Activated T-helper 1 cell treated with anti-CD3 and anti-CD28 coated beads, Interleukin-2, amount 50 U/mL, for 16 hours (primary cell): ENCODE results near the gene SMKR1.
A peak's percentile ranks its signal among the peaks of the same experiment; 100 is the strongest.
"Not testable (repeated sequence)": the region's sequence is repeated elsewhere in the genome, so short reads cannot be mapped to it uniquely, and the experiment has no call there.

Source experiments
- DNase-seq, 2 donors: peaks; one replicate each; pipeline ENCODE4 v3.0.0-alpha.2; 2020; ENCODE audit warnings: low read depth in 1 of 2, low spot score in 1 of 2

SMKR1 gene

DNA sequence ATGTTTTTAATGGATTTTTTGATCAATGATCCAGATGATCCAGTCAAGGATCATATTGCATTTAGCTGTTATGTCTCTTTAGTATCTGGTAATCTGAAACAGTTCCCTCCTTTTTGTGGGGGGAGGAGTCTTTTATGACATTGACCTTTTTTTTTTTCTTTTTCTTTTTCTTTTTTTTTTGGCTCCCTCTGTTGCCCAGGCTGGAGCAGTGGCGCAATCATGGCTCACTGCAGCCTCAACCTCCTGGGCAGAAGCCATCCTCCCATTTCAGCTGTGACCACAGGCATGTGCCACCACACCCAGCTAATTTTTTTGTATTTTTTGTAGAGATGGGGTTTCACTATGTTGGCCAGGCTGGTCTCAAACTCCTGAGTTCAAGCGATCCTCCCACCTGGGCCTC, 22.1 kb downstream of the SMKR1 start:
- not testable (repeated sequence) for DNase-seq

DNA sequence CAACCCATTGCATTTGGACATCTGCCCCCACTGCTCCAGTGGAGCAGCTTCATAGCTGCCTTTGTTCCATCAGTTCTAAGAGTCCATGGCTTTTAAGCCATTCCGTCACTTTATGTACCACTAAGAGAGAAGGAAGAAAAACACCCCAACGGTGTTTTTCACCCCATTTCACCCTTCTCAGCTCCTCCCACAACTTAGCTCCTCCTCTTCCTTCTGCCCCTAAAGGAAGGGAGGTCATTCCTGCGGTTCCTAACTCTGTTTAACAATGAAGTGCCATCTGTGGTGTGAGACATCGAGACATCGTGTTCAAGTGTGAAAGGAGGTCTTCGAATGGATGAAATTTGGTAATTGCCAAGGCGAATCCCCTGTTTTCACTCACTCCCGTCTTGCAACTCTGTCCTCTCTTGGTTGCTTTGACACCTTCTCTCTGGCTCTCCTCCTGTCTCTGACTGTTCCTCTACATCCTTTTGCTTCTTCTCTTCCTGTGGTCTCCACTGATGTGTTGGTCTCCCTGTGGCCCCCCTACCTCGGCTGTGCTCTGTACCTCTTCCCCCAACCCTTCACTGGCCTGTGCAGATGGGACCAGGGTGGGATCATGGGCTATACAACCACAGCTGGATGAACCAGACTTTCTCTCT, 23.0 kb downstream of the SMKR1 start:
- DNase-seq = no peak

DNA sequence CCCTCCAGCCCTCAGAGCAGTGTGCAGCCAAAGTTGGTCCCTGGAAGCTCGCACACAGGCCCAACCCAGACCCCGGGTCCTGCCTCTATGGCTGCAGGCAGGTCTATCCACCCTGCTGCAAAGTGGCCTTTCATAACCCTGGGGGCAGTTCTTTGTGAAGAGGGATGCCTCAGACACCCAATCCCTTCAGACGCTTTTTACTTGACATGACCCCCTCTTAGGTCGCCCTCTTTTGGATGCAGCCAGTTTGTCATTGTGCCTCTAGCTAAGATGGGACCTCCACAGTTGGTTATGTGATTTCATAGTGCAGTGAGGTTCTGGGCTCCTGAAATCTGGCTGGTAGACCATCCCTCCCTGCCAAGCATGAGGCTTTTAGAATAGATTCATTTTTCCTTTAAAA, 27.3 kb downstream of the SMKR1 start:
- DNase-seq = no peak

DNA sequence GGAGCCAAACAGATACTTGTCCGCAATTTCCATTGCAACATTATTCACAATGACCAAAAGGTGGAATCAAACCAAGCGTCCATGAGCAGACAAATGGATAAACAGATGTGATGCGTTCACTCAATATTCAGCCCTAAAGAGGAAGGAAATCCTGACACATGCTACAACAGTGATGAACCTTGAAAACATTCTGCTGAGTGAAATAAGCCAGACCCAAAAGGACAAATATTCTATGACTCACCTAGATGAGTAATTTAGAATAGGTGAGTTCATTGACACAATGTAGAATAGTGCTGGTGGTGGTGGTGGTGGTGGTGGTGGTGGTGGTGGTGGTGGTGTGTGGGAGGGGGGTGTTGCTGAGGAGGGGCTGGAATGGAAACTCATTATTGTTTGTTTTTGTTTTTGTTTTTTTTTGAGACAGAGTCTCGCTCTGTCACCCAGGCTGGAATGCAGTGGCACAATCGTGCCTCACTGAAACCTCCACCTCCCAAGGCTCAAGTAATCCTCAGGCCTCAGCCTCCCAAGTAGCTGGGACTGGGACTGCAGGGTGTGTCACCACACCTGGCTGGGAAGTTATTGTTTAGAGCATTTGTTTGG, 28.6 kb downstream of the SMKR1 start:
- DNase-seq = peak in 1 of 2 donors; percentile 25

DNA sequence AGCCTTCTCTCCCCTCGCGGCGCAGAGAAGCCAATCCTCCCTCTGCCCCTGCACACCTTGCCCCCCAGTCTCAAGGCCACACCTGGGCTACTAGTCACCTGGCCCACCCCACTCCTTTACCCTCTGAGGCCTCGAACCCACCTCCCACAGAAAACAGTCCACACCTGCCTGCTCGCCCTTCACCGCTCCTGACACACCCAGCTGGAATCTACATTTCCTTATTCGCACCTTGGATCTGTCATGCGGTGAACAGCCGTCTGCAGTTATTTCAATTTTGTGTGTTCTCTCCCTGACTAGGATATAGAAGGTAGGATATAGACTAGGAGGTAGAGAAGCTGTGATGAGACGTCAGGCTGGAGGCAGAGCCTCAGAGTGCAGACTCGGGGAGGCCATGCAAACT, 29.4 kb downstream of the SMKR1 start:
- DNase-seq = no peak

DNA sequence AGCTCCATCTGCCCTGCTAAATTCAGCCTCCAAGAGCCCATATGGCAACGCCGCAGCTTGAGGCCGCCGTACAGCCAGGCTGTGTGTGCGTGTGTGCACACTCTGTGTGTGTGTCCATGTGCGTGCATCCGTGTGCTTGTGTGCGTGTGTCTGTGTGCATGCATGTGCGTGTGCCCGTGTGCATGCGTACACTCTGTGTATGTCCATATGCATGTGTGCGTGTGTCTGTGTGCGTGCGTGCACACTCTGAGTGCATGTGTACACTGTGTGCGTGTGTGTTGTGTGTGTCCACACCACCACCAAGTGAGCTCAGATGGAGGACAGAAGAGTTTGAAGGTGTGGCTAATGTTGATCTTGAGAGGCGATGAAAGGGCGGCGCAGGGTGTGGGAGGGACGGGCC, 30.0 kb downstream of the SMKR1 start:
- no peak for DNase-seq

DNA sequence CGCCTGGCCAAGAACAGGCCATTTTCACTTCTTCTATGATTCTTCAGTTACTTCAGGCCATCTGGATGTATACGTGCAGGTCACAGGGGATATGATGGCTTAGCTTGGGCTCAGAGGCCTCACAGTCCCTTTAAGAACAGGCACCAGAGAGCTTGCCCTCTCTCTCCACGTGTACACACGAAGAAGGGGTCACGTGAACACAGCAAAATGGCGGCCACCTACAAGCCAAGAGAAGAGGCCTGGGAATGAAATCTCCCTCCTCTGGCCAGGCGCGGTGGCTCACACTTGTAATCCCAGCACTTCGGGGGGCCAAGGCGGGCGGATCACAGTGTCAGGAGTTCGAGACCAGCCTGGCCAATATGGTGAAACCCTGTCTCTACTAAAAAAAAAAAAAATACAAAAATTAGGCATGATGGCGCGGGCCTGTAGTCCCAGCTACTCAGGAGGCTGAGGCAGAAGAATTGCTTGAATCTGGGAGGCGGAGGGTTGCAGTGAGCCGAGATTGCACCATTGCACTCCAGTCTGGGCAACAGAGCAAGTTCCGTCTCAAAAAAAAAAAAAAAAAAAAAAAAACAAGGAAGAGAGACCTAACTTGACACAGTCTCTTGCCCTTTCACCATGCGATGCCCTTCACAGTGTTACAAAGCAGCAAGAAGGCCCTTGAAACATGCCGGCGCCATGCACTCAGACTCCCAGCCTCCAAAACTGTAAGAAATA, 32.4 kb downstream of the SMKR1 start:
- not testable (repeated sequence) for DNase-seq

DNA sequence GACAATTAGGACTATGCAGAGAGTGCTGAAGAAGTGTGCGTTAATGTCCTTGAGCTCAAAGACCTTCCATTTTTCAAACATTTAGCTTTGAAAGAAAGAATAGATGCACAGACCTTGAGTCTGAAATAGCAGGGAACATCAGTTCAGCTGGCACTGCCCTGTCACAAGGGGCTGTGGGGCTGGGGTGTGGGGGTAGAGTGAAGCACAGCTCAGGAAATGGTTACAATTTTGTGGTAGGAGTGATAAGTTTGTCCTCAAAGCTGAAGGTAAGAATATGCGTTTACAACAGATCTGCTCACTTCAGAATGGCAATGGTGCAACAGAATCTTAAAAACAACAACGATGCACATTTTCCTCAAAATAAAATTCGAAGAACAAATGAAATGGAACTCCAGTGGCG, 33.6 kb downstream of the SMKR1 start:
- DNase-seq = no peak

DNA sequence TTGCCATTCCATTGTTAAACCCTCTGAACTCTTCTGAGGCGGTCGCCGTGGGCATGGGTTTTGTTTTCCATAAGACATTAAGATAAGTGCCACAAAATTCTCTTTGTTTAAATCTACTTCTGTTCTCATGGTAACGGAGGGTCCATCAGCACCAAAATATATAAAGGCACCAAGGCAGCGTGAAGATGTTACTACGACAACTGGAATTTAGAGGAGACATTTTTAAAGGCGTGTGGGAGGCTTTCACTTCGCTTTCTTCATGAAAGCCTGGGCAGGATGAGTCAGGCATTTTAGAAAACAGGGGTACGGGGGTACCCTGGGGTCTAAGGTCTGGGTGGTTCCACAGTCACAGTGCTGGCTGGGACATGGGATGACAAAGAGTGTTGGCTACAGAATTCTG, 34.0 kb downstream of the SMKR1 start:
- DNase-seq = no peak

DNA sequence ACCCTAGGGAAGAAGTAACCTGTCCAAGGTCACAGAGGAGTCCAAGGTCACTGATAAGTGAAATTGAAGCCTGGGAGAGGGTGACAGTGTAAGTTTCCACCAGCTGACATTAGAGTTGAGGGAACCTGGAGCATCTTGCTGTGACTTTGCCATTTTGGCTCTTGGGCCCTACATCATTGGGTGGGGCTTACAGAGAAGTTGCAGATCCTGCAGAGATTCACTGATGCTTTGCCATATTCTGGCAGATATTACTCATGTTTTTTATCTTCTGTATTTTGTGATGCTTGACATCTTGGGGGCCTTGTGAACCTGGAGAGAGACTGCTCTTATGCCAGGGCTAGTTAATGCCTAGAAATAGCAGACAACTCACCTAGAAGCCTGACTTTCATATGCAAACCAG, 36.5 kb downstream of the SMKR1 start:
- DNase-seq = no peak

DNA sequence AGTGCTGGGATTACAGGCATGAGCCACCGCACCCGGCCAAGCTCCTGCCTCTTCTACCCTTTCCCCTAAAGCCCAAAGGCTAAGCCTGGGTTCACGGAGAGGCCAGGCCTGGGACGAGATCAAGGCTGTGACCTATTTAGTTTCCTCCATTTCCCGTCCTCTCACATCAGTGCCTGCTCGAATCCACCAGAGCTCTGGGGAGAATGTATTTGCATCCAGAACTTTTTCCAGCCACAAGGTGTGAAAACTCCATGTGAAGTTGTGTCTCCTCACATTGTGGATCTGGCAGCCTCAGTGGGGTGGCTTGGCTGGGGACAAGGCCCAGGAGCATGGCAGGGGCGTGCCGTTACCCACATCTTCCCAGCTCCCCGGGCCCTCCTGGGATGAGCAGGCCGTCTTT, 38.0 kb downstream of the SMKR1 start:
- DNase-seq = no peak

DNA sequence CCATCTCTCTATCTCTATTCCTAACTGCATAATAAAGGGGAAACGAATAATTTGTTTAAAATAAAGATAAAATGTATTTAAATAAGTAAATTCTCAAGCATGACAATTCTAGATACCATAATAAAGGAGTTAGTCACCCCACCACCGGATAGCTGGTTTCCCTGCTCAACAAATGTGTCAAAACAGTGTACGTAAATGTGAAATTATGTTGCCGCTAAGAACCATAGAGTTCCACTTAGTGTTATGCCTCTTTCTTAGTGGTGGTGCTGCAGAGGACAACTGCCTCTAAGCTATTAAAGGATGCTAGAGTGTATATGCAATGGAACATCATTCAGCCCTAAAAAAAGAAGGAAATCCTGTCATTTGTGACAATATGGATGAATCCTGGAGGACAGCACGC, 42.4 kb downstream of the SMKR1 start:
- no peak for DNase-seq

DNA sequence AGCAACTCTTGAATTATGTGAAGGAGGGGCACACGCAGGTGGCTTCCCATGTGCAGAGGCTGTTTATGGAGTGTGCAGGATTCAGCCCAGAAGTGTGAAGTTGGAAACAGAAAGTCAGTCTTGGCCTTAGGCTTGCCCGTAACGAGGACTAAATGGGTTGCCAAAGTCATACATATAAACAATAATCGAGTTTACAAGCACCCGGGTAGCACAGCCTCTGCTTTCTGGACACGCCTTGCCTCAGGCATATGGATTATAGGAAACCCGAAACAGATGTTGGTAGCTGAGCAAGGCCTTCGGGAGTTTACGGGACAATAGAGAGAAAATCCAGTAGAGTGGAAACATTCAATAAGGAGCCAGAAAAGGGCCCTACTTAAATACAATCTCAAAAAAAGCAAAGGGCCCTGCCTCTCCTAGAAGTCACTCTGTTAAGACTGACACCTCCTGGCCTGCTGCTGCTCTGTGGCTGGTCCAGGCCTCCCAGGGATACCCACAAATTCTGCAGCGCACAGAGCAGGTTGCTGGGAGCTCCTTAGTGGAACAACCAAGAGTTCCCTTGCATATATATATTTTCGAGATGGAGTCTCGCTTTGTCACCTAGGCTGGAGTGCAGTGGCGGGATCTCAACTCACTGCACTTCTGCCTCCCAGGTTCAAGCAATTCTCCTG, 48.5 kb downstream of the SMKR1 start:
- no peak for DNase-seq

DNA sequence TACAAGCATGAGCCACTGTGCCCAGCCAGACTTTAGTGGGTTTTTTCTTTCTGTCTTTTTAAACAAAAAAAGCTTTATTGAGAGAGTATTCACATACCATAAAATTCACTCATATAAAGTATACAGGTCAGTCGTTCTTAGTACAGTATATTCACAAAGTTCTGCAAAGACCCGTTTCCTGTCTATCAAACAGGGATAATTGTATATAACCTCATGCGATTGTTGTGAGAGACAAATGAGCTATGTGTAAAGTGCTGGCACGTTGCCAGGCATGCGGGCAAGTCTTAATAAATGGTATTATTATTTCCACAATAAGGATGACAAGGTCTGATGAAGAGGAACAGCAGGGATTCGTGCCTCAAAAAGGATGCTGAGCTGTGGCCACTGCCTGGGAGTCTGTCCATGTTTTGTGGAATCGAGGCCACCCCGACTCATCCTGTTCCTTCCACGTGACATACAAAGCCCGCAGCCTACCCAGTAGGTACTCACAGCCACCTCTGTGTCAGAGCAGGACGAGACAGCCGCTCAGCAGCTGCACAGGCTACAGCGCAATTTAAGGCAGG, 51.6 kb downstream of the SMKR1 start:
- DNase-seq = no peak

DNA sequence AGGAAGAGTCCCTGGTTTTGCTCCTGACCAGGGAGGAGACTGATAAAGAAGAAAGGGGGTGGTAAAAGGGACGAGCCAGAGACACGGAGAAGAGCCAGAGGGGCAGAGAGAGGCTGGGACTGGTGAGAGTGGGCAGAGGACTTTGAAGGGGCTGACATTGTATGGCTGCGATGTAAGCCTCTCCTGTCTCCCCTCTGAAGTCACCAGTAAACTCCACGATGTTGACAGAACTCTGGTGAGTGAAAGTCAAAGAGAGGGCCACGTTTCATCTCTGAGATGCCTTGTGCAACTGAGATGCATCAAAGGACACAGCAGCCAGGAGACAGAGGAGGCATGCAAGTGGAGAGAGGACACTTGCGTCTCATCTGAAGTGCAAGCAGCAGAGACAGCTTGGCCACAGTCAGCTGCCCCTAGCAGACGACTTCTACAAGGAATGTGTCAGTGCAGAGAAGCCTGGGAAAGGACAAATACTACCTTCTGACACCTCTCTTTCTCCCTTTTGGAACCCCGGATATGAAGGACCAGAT, 54.3 kb downstream of the SMKR1 start:
- no peak for DNase-seq

DNA sequence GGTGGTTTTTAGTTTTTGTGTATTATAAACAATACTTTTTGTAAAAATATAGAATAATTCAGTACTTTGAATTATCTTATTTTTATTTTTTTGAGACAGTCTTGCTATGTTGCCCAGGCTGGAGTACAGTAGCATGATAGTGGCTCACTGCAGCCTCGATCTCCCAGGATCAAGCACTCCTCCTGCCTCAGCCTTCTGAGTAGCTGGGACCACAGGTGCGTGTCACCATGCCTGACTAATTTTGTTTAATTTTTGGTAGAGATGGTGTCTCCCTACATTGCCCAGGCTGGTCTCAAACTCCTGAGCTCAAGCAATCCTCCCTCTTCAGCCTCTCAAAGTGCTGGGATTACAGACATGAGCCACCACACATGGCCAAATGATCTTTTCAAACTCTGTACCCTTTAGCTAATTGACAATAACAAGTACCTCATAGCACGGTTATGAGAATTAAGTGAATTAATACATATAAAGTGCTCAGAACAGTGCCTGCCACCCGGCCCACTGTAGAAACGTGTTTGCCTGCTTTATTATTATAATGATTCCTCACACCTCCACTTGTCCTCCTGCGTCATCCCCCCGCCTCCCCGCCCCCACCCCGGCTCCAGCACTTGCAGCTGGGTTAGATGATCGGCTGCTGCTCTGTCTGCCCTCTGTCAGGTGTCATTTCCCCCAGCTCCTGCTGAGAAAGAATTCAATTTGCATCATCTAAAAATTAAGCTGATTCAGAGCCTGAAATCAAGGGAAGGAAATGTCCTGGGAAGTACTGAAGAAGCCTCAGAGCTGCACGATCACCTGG, 55.6 kb downstream of the SMKR1 start:
- no peak for DNase-seq

DNA sequence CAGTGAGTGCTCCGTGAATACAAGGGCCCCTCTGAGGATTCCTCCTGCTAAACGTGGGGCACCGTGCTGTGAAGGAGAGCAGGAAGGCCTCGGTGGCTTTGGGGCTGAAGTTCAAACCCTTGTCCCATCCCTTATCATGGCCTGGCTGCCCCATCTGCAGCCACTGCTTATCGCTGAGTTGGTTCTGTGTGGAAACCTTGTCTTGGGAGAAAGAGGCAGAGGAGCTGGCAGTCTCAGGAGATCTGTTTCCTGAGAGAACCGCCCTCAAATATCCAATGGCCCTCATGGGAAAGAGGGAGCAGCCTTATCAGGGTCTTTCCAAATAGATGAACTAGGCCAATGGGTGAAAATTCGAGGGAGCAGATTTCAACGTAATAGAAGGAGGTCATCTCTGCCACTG, 57.2 kb downstream of the SMKR1 start:
- no peak for DNase-seq

DNA sequence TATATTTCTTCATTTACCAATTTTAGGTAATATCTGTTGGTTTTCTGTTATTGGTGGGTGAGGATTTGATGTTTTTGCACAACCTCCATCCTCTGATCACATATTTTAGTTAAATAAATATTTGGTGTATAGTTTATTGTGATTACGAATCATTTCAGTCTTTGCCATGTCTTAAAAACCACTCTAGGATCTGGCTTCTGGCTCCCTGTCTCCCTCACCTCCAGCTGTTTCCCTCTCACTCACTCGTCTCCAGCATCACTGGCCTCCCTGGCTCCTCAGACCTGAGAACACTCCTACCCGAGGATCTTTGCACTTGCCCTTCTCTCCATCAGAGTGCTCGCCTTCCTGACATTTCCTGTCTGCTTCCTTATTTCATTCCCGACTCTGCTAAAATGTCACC, 58.5 kb downstream of the SMKR1 start:
- no peak for DNase-seq

DNA sequence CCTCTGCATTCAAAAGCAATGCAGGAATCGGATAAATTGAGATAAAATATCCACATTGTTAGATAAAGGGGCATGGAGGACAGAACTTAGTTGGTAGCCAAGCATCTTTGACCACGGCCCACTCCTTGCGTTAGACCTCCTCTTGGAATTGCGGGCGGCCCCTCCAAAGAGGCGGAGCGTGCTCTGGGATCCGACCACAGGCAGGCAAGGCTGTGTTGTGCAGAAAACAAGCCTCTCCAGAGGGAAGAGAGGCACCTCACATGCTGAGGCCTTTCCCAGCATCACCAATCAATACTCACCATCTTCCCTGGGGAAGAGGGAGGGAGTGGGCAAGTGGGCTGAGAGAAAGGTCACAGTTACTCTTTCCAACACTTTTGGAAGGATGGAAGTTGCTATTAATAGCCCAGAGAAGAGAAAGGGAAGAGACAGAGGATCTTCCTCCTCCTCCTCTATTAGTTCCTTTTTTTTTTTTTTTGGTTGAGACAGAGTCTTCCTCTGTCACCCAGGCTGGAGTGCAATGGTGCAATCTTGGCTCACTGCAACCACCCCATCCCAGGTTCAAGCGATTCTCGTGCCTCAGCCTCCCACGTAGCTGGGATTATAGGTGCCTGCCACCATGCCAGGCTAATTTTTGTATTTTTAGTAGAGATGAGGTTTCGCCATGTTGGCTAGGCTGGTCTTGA, 59.5 kb downstream of the SMKR1 start:
- DNase-seq = no peak
